Liver (tissue), 2 donors: Measurements from ENCODE around the gene EGFLAM.

Source experiments
- CTCF ChIP-seq: fragments of 150-350 bp; IDR thresholded peaks from 2 replicates; pipeline ENCODE4 v1.5.1; 2017; ENCODE audit warnings: improper control_type of control experiment, low read depth, low read length; ENCODE audit not compliant: missing input control
- TF ChIP-seq, protein P1 (sequence below): IDR thresholded peaks from 2 replicates; pipeline ENCODE4 v1.6.1; 2016; ENCODE audit warnings: antibody characterized with exemption
- donor health status: healthy.

DNA sequence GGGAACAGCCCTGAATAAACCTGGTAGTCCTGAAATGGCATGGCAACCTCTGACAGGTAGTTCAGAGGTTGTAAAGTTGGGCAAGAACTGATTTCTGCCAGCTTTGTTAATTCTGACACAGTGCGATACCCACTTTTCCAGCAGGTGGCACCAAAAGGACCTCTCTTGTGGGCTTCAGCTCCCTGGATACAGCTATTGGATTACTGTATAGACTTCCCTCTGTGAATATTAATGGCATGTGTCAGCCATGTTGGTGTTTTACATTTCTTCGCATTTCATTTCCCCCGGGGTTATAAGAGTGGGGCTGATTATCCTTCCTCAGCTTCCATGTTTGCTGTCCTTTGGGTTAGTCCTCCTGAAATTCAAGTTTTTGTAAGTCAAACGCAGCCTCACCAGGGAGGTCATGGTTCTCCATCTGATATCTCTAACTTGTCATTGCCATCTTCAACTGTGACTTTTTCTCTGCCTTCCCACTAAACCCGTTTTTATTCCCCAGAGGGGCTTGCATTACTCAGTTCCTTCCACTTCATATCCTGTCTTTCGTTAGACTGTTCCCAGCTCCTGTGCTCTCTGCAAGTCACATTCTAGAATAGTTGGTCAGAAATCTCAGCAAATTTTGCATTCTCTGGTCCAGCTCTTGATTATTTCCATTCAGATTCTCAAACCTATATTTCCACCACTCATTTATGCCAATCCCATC lies 162.5 kb downstream of the EGFLAM start:
- TF ChIP-seq, protein P1, sequence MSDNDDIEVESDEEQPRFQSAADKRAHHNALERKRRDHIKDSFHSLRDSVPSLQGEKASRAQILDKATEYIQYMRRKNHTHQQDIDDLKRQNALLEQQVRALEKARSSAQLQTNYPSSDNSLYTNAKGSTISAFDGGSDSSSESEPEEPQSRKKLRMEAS: no peak
- TF ChIP-seq CTCF: peak; percentile 74
